HG02642 (cell line): ENCODE results near the gene OR7C1.
"Not testable (repeated sequence)": the region's sequence is repeated elsewhere in the genome, so short reads cannot be mapped to it uniquely, and the experiment has no call there.

Experiments
- ATAC-seq: cut with Tn5 transposase; IDR thresholded peaks from one replicate; pipeline ENCODE4 v1.9.1; 2021; ENCODE audit warnings: mild to moderate bottlenecking; ENCODE audit not compliant: unreplicated experiment, poor library complexity

Gene OR7C1

GRCh38 chr19:14835011-14835410, at the start of gene OR7C1, which contains the start of gene OR7A5:
Gene OR7C1 (minus strand): TSS chr19:14835185. CDS start chr19:14800136, 35,049 bp downstream.
Gene OR7A5 (minus strand): TSS chr19:14835185. CDS start chr19:14828241, 6,944 bp downstream.
- no peak for ATAC-seq

- no peak for ATAC-seq
Measured at GRCh38 chr19:14871619-14872230, 36.7 kb upstream of the OR7C1 start.

GRCh38 chr19:14868497-14868896, 33.5 kb upstream of the OR7C1 start:
- ATAC-seq: no peak

GRCh38 chr19:14848822-14849221, 13.8 kb upstream of the OR7C1 start, which contains the start of gene OR7A10:
Gene OR7A10 (minus strand): TSS chr19:14848922. CDS start chr19:14841877, 7,045 bp downstream.
- no peak for ATAC-seq

GRCh38 chr19:14843578-14843977, 8.6 kb upstream of the OR7C1 start:
- no peak for ATAC-seq

GRCh38 chr19:14843169-14843568, 8.2 kb upstream of the OR7C1 start:
- ATAC-seq: no peak

GRCh38 chr19:14840206-14840605, 5.2 kb upstream of the OR7C1 start:
- ATAC-seq: no peak

GRCh38 chr19:14837391-14837790, 2.4 kb upstream of the OR7C1 start:
- ATAC-seq: no peak

GRCh38 chr19:14830702-14831101, 4.3 kb downstream of the OR7C1 start:
- ATAC-seq: no peak

- no peak for ATAC-seq
Measured at GRCh38 chr19:14826006-14826405, 9.0 kb downstream of the OR7C1 start.

GRCh38 chr19:14821937-14822336, 13.0 kb downstream of the OR7C1 start:
- no peak for ATAC-seq

- ATAC-seq: no peak
Measured at GRCh38 chr19:14818588-14818987, 16.4 kb downstream of the OR7C1 start.

- no peak for ATAC-seq
Measured at GRCh38 chr19:14817052-14817451, 17.9 kb downstream of the OR7C1 start.

GRCh38 chr19:14814982-14815652, 19.9 kb downstream of the OR7C1 start:
- ATAC-seq: no peak

- ATAC-seq: no peak
Measured at GRCh38 chr19:14809272-14810057, 25.5 kb downstream of the OR7C1 start.

GRCh38 chr19:14804765-14805164, 30.2 kb downstream of the OR7C1 start:
- ATAC-seq: no peak

- no peak for ATAC-seq
Measured at GRCh38 chr19:14798760-14799159, 36.2 kb downstream of the OR7C1 start.

GRCh38 chr19:14796021-14796420, 39.0 kb downstream of the OR7C1 start:
- ATAC-seq: no peak

GRCh38 chr19:14795078-14795721, 39.8 kb downstream of the OR7C1 start:
- ATAC-seq: no peak

- ATAC-seq: not testable (repeated sequence)
Measured at GRCh38 chr19:14792250-14792649, 42.7 kb downstream of the OR7C1 start.

GRCh38 chr19:14786421-14786851, 48.5 kb downstream of the OR7C1 start:
- ATAC-seq: no peak
